ENCODE results near the gene APPL2. TPM values are rescaled to one million over a fixed set of nuclear protein-coding genes. Genes with fewer than 3 reads are reported as not detected.

Gene APPL2
- total RNA-seq (2022; extraction: Qiagen RNA extraction) = 21.8 to 30.4 TPM (median 26.9 TPM) in 5 replicates

GRCh38 chr12:105235732-105236476 lies at the start of gene APPL2:
Gene APPL2 (minus strand): TSS chr12:105236174. CDS start chr12:105236012, 162 bp downstream.

Other genes starting within 250 kb of the APPL2 start
- 25.0 to 34.9 TPM (median 28.2 TPM) in 5 replicates for gene NOPCHAP1, start 249.9 kb downstream of the APPL2 start, total RNA-seq (2022; extraction: Qiagen RNA extraction)
- 3.1 to 4.7 TPM (median 4.2 TPM) in 5 replicates for gene ALDH1L2, start 151.7 kb downstream of the APPL2 start, total RNA-seq (2022; extraction: Qiagen RNA extraction)
- 21.3 to 31.9 TPM (median 26.3 TPM) in 5 replicates for gene WASHC4, start 128.4 kb downstream of the APPL2 start, total RNA-seq (2022; extraction: Qiagen RNA extraction)
- gene C12orf75, start 94.5 kb upstream of the APPL2 start, total RNA-seq (2022; extraction: Qiagen RNA extraction) = 116 to 153 TPM (median 123 TPM) in 5 replicates